ENCODE results near the gene LDLRAD4.

LDLRAD4 gene

GRCh38 chr18:13231151-13231550 is 12.6 kb downstream of the LDLRAD4 start:
- H3K4me3 ChIP-seq (ENCODE audit: low read depth, low read length) = no peak overlapping the region
- no peak for TF ChIP-seq CTCF (IDR thresholded peaks at IDR 0.05; ENCODE audit: low read depth, low read length)
- H3K27ac ChIP-seq = no peak overlapping the region
- H3K9me3 ChIP-seq (ENCODE audit: severe bottlenecking) = no peaks in the 10 kb centered on the region
- no peaks in the 10 kb centered on the region for H3K27me3 ChIP-seq (ENCODE audit: insufficient read depth, low read depth, severe bottlenecking)
- DNase-seq = no peak
- H3K36me3 ChIP-seq = no peaks in the 10 kb centered on the region

GRCh38 chr18:13232086-13232917 is 13.7 kb downstream of the LDLRAD4 start:
- Histone ChIP-seq H3K27ac (no peak overlapping the region), H3K4me3 (ENCODE audit: low read depth, low read length) (no peak overlapping the region), H3K27me3 (ENCODE audit: insufficient read depth, low read depth, severe bottlenecking) (no peaks in the 10 kb centered on the region), H3K36me3 (no peaks in the 10 kb centered on the region), H3K9me3 (ENCODE audit: severe bottlenecking) (no peaks in the 10 kb centered on the region)
- TF ChIP-seq CTCF (IDR thresholded peaks at IDR 0.05; ENCODE audit: low read depth, low read length) = no peak
- no peak for DNase-seq

- no peak for TF ChIP-seq CTCF (IDR thresholded peaks at IDR 0.05; ENCODE audit: low read depth, low read length)
- no peak for DNase-seq
- no peaks in the 10 kb centered on the region for H3K27me3 ChIP-seq (ENCODE audit: insufficient read depth, low read depth, severe bottlenecking)
Observed at GRCh38 chr18:13232971-13233786, 14.6 kb downstream of the LDLRAD4 start.

GRCh38 chr18:13233787-13234783 is 15.5 kb downstream of the LDLRAD4 start:
- H3K4me3 ChIP-seq (ENCODE audit: low read depth, low read length) = no peak overlapping the region
- H3K36me3 ChIP-seq = no peaks in the 10 kb centered on the region
- no peaks in the 10 kb centered on the region for H3K9me3 ChIP-seq (ENCODE audit: severe bottlenecking)
- no peaks in the 10 kb centered on the region for H3K27me3 ChIP-seq (ENCODE audit: insufficient read depth, low read depth, severe bottlenecking)
- no peak overlapping the region for H3K27ac ChIP-seq
- DNase-seq = no peak
- TF ChIP-seq CTCF (IDR thresholded peaks at IDR 0.05; ENCODE audit: low read depth, low read length) = no peak

More at GRCh38 chr18:13232971-13233786, 14.6 kb downstream of the LDLRAD4 start:
- Histone ChIP-seq H3K4me3 (ENCODE audit: low read depth, low read length) (no peak overlapping the region), H3K36me3 (no peaks in the 10 kb centered on the region), H3K9me3 (ENCODE audit: severe bottlenecking) (no peaks in the 10 kb centered on the region), H3K27ac (no peak overlapping the region)

GRCh38 chr18:13235421-13235831 is 16.9 kb downstream of the LDLRAD4 start:
- H3K27ac ChIP-seq = no peak overlapping the region
- H3K36me3 ChIP-seq = no peaks in the 10 kb centered on the region
- no peaks in the 10 kb centered on the region for H3K9me3 ChIP-seq (ENCODE audit: severe bottlenecking)
- H3K27me3 ChIP-seq (ENCODE audit: insufficient read depth, low read depth, severe bottlenecking) = no peaks in the 10 kb centered on the region
- H3K4me3 ChIP-seq (ENCODE audit: low read depth, low read length) = no peak overlapping the region
- no peak for TF ChIP-seq CTCF (IDR thresholded peaks at IDR 0.05; ENCODE audit: low read depth, low read length)
- DNase-seq = no peak

All from WERI-Rb-1 (cell line).